ENCODE data around the gene FHIT.

GRCh38 chr3:60501314-60501713, 749.9 kb downstream of the FHIT start:
- TF ChIP-seq, protein P1, sequence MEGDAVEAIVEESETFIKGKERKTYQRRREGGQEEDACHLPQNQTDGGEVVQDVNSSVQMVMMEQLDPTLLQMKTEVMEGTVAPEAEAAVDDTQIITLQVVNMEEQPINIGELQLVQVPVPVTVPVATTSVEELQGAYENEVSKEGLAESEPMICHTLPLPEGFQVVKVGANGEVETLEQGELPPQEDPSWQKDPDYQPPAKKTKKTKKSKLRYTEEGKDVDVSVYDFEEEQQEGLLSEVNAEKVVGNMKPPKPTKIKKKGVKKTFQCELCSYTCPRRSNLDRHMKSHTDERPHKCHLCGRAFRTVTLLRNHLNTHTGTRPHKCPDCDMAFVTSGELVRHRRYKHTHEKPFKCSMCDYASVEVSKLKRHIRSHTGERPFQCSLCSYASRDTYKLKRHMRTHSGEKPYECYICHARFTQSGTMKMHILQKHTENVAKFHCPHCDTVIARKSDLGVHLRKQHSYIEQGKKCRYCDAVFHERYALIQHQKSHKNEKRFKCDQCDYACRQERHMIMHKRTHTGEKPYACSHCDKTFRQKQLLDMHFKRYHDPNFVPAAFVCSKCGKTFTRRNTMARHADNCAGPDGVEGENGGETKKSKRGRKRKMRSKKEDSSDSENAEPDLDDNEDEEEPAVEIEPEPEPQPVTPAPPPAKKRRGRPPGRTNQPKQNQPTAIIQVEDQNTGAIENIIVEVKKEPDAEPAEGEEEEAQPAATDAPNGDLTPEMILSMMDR (IDR thresholded peaks at IDR 0.05), result no peak
- no peak for TF ChIP-seq POLR2A (IDR thresholded peaks at IDR 0.05)

Data from suprapubic skin (tissue), 3 donors.